COR-L47 (cell line): ENCODE data around the gene SNORC.

ENCODE experiments used
- DNase-seq: peaks from one replicate; lab custom pipeline; 2025; lab: John Stamatoyannopoulos, UW

Gene SNORC

DNA sequence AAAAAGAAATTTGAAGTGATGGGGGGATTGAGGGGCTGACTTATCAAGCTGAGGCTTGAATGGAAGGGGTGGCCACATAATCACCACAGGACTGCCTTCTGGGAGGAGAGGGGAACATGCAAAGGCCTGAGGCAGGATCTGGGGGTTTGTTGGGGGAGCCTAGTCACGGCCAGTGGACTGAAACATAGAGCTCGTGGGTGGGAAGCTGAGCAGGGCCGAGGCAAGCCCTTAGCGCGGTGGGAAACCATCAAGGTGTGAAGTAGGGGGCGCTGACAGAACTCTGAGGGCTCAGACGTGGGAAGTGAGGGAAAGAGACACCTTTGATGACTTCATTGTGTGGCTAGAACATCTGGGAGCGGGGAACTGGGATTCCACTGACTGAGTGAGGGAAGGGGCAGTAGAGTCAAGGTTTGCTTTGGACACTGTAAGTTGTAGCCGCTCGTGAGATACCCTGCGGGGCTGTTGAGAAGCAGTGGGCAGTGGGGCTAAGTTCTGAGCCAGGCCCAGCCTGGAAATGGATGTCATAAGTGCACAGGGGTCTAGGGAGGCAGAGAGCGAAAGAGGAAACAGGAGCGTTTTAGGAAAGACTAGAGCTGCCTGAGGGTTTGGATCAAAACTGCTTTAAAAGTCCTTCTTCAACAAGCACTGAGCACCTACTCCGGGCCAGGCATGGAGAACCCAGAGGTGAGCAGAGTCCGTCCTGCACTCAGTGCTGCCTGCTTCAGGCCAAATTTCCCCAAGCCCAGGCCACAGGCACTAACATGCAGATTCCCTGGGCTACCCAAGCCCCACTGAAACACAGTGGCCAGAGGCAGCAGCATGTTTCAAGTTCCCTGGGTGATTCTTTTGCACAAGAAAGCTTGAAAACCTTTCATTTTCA is 686 bp upstream of the SNORC start:
- no peak for DNase-seq

DNA sequence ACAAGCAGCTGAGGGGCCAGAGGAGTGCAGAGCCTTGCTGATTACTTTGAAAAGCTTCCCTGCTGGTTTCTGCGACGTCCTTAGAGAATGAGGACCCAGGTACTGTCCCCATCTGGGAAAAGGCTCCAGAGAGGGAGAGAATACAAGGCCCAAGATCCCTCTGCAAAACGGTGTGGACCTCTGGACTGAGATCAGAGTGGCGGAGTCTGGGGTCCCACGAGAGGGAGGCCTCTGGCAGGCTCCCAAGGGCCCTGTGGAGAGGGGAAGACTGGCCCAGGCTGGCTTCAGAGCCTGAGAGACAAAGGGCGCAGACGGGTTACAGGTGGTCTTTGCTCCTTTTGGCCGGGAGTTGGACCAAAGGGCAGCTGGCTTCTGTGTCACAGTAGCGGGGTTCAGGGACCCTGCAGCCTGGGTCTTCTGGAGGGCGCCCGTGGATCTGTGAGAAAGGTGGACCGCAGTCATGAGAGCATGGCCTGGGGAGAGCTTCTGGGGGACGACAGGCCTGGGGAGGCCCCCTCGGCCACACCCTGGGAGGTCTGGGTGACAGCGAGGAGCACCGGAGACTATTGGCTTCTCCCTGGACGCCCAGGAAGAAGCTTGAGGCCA is 805 bp downstream of the SNORC start:
- DNase-seq: no peak

DNA sequence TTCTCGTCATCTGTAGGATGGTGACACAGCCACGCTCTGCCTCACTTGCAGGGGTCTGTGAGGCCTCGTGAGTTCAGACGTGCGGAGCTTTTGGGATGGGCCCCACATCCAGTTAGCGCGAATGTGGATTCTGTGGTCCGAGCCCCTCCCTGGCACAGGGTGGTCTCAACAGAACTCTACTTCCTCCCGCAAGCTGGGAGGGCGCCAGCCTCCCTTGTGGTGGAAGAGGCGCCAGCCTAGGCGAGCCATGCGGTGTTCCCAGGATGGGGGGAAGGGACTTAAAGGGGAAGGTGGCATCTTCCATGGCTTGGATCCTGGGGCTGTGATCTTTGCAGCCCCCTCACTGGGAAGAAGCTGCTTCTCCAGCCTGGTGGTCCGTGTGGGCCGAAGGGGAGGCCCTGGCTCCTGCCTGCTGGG is 1.4 kb downstream of the SNORC start:
- DNase-seq: no peak

DNA sequence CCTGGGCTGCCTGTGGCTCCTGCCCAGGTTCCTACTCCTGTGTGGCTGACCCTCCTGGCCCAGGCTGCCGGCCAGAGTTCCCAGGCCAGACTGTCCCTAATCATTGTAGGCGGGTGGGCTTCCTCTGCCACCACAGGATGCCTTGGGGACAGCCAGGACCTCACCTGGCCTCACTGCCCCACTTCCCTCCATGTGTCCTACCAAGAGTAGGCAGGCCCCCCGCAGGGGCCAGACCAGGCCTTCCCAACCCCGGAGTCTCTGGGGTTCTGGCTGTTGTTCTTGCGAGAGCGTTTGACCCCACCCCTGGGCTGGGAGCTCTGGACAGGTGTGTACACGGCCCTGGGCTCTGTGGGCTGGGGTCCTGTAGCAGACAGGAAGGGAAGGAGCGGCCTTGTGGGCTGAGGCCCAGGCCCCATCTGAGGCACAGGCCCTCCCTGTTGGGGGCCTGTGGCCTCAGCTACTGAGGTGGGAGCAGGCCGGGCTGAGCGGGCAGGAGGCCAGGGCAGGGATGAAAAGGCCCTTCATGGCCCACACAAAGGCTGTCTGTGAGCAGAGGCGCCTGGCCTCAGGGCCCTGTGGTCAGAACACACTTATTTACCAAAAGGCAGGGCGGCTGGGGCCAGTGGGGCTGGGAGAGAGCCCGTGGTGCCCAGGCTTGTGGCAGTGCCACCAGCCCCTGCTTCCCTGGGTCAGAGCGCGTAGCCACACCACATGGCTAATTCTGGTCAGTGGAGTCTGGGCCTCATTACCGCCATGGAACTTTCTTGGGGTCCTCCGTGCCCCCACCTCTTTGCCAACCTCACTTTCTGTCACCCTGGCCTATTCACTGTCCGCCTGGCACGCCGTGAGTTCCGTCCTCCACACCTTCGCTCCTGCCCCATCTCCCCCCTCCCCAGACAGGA is 2.0 kb downstream of the SNORC start:
- no peak for DNase-seq

DNA sequence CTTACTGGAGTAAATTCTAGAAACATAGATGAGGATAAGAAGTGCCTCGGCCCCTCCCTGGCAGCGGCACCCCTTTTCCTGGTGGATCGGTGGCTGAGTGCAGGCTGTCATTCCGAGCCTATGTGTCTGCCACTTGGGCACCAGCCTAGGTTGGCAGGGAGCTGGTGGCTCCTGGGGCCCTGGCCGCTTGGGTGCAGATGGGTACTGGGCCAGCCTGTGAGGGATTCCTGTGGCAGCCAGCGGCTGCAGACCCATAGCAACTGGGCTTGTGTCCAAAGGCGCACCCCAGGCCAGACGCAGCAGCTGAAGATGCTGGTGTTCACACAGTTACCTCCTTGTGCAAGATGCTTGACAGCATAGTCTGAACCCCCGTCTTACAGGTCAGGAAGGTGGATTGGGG is 2.8 kb downstream of the SNORC start:
- no peak for DNase-seq

DNA sequence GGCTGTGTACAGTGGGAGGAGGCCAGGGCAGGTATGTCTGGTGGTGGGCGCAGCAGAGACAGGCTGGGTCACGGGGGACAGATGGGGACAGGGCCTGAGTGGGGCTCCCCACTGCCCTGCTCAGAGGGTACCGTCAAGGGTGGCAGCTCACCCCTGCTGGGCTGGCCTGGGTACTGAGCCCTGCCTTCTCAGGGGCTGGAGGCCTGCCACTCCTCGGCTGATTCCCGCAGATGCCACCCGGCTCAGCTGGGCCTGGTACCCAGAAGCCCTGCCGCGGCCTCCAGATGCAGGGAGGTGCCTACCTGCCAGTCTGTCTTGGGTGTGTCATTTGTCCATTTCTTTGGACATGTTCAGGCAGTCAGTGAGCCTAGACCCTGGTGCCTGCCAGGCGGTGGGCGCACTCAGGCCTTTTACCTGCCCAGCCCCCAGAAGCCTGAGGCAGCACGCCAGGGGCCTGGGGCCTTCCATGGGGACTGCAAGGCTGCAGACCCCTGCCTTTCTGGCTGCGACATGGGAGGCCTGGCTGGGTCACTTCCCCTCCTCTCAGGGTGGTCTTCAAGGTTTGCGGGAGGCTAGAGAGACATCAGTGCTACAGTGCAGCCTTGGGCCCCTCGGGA is 3.3 kb downstream of the SNORC start:
- no peak for DNase-seq

DNA sequence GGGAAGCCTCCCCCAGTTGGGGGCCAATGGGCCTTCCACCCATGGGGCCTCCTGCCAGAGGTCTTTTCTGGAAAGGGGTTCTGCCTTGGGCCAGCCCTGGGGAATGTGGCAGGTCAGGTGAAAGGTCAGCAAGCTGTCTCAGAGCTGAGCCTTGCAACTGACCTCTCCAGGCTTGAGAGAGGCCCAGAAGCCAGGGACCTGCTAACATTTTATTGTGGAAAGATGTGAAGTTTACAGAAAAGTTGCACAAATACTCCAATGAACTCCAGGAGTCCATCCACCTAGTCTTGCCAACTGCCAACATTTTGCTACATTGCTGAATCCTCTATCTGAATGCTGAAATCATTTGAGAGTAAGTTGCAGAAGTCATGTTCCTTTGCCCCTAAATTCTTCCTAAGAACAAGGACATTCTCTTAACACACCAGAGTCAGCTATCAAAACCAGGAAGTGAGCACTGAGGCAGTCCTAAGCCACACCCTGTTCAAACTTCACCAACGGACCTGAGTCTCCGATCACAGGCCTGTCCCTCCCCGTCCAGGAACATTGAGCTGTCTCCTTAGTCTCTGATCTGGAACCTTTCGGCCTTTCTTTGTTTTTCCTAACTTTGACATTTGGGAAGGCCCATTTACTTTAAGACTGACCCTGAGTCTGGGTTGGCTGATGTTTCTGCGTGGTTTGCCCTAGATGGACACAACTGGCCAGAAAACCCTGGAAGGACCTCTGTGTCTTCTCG is 4.0 kb downstream of the SNORC start:
- no peak for DNase-seq

DNA sequence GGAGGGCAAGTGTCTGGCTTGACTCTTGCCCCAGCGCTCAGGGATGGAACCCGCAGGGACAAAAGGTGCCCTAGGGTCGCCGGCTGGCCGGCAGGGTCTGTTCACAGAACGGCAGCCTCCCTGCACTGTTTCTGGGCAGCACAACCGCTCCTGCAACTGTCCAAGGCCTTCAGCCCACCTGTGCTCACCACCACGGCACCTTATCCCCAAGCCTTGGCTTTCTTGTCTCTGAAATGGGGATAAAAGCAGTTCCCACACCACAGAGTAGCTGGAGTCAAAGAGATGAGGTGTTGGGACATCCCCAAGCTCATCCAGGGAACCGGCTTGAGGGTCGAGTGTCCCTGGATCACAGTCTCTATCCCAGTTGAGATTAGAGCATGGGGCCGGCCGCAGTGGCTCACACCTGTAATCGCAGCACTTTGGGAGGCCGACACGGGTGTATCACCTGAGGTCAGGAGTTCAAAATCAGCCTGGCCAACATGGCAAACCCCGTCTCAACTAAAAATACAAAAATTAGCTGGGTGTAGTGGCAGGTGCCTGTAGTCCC is 4.7 kb downstream of the SNORC start:
- no peak for DNase-seq

DNA sequence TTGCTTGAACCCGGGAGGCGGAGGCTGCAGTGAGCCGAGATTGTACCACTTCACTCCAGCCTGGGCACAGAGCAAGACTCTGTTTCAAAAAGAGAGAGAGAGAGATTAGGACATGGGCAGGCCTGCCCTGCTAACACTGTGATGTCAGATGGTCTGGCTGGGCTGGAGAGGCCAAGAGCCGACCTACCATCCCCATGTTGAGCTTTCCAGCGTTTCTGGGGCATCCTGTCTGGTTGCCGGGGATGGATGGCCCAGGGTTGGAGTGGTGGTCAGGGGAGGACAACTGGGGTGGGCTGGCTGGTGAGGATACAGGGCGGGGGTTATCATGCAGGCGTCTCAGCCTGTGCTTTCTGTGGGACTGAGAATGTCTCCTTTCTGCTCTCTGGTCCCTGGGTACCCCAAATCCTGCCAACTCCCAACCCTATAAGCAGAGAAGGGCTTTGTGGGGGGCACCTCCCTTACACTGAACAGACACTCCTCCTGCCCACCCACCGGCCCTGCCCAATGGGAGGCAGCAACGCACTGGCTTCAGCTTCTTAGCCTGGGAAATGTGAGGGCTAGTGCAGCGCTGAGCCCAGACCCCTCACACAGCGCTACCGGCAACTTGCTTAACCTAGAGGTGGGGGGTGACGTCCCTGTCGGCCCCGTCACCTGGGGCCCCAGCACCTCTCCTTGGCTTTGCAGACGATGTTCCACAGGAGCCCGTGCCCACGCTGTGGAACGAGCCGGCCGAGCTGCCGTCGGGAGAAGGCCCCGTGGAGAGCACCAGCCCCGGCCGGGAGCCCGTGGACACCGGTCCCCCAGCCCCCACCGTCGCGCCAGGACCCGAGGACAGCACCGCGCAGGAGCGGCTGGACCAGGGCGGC is 5.4 kb downstream of the SNORC start:
- DNase-seq: no peak

DNA sequence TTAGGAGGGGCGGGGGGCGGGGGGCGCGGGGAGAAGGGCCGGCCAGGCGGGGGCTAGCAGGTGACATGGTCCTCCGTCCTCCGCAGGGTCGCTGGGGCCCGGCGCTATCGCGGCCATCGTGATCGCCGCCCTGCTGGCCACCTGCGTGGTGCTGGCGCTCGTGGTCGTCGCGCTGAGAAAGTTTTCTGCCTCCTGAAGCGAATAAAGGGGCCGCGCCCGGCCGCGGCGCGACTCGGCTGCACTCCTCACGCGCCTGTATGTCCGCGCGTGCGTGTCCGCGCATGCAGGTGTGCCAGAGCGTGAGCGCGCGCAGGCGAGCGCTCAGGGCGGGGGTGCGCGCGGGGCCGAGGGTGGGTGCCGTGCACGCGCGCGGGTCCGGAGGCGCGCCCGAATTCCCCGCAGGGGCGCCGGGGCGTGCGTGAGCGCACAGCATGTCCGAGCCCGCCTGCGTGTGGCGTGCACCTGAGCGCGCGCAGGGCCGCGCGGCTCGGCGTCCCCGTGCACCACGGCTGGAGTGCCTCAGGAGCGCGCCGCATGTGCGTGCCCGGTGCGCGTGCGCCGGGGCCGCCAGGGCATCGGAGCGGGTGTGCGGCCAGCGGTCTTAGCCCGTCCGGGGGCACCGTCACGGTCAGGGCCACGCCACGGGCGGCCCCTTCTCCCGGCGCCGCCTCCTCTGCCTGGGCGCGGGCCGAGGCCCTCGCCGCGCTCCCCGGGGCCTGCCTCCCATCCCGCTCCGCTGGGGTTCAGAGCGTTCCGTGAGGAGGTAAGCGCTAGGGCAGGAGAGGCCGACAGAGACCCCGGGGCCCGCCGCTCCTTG is 6.3 kb downstream of the SNORC start:
- DNase-seq: no peak

DNA sequence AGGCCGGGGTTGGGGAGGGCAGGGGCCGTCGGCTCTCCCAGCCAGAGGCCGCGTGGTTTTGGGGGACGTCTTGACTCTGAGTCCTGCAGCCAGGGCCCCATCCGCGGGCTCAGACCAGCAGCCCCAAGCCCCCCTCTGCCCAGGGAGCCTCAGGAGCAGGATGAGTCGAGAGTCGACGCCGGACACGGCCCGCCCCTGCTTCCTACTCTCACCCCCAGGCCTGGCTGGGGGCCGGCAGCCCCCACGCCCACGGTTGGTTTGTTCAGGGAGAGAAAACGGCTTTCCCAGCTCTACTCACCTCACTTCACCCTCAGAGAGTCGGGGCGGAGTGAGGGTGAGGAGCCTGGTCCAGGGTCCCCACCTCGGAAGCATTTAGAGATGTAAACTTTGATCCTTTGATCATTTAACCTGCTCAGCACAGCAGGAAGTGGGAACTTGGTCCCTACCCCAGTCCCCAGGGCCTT is 6.9 kb downstream of the SNORC start:
- no peak for DNase-seq

DNA sequence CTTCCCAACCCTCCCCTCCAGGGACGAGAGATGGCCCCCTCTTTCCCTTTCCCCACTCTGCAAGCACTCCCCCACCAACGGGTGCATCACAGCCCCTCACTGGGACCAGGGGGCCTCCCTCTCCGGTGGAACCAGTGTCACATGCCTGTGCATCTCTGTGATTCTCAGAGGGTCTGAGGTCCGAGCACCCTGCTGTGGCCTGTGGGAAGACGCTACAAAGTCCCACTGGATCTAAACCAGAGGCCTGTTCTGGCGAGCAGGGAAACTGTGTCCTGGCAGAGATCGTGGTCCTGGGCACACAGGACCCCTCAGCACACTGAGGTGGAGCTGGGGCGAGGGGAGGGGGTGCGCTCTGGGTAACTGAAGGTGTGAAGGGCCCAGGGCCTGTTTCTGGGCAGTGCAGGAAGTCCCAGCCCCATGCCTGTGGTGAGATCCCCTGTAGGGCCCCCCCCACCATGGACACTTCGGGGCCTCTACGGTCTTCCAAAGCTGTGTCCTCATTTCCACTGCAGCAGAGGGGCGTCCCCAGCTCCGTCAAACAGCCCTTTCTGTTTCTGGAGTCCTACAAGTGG is 8.0 kb downstream of the SNORC start:
- no peak for DNase-seq

DNA sequence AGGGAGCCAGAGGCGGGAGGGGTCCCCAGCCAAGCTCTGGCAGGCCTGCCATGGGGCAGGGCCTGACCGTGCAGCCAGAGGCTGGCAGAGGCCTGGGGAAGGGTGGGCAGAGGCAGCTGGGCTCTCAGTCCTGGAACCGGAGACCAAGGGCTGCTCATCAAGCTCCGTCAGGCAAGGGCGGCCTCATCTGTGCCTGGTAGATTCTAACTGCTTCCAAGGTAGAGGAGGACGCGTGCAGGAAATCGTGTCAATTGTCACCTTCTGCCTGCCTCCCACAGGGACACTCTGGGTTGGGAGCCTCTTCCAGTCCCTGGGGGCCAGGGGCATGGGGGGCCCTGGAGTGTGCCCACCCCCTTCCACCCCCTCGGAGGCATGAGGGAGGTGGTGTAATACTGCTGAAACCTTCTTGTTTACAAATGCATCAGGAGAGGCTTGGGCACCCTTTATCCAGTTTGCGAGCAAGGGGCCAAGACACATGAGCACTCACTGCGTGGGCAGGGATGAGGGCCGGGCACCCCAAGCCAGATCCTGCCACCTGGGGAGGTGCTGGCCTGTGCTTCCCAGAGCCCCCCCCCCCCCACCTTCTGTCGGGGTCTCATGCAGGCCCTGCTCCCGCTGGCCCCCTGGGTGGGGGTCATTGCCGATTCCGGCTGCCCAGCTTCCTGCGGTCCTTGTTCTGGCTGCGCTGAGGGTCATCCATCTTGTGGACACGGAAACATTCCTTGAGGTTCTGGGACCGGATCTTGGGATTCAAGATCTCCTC is 9.0 kb downstream of the SNORC start:
- DNase-seq: no peak

DNA sequence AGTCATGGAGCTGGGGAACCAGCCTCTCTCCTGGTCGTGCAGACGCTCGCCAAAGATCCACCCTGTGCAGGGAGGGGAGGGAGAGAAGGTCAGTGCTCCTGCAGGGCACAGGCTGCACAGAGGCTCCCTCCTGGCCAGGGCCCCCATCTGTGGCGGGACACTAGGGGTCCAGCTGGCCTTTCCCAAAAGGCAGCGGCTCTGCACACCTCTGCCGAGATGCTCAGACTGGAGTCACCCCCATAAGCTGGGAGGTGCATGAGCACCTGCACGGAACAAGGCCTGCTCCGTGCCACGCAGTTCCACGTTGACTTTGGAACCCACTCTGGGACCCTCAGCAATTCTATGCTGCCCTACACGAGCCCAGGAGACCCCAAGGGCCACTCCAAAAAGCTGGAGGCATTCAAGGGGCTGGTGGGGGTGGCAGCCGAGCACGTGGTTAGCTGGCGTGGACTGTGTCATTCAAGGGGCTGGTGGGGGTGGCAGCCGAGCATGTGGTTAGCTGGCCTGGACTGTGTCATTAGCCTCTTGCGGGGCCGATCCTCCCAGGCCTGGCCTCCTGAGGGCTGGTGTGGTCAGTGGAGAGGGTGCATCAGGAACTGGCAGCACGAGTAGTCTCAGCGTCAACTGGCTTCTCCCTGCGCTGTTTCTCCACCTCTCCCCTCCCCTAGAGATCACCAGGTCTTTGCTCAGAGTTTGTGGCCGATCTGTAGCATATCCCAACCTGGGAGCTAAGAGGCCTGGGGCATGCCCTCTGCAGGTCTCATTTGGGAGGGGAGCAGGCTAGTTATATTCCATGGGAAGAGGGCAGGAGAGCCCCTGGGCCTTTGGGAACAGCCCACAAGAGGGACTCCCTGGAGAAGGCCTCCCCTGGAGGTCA is 9.8 kb downstream of the SNORC start:
- no peak for DNase-seq

DNA sequence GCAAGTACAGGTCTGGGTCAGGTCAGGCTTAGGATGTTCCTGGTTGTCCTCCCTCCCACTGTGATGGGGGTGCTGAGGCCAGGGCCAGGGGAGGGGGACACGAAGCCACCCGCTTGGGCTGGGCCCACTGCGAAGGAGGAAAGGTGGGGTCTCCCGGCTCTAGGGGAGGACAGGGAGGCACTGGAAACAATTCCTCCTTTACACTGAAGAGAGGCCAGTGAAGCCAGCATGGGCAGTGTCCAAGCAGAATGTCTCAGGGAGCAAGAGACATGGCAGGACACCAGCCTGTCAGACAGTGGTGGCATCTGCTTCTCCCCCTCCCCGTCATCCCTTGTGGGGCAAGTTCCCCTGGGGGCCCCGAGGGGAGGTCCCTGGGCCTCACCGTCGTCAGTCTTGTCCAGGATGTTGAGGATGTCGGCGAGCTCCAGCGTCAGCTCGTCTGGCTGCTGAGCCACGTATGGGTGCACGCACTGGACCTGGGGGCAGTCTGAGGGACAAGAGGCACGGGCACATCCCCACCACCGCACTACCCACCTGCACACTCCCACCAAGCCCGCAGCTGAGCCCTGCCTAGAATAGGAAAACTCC is 10.8 kb downstream of the SNORC start:
- DNase-seq: no peak

DNA sequence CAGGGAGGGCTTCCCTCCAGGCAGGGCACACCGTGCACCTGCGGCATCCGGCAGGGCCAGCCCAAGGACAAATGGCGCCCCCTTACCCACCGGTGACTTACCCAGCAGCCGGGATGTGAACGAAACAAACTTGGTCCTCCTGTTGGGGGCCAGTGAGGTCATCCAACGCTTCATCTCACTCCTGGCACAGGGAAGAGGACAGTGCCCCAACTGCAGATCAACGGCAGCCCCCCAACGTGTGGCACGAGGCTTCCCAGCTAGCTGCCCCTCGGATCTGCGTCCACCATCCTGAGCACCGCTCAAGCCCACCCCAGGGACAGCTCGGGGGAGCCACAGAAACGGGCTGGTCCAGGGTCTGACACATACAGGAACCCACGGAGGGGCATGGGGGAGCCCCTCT is 12.0 kb downstream of the SNORC start:
- no peak for DNase-seq
